Suppressor macrophage treated with lipopolysaccharide for 4 hours (primary cell): ENCODE results near the gene RARA.

Source experiments
- DNase-seq: peaks from one replicate; pipeline ENCODE4 v3.0.0-alpha.2; 2020

The RARA gene

GRCh38 chr17:40309031-40309948, at the start of gene RARA:
Gene RARA (plus strand): TSS chr17:40309180. CDS start chr17:40331219, 22,039 bp downstream.
- DNase-seq, result no peak

- DNase-seq, result no peak
Measured at GRCh38 chr17:40259505-40259904, 49.5 kb upstream of the RARA start.

DNA sequence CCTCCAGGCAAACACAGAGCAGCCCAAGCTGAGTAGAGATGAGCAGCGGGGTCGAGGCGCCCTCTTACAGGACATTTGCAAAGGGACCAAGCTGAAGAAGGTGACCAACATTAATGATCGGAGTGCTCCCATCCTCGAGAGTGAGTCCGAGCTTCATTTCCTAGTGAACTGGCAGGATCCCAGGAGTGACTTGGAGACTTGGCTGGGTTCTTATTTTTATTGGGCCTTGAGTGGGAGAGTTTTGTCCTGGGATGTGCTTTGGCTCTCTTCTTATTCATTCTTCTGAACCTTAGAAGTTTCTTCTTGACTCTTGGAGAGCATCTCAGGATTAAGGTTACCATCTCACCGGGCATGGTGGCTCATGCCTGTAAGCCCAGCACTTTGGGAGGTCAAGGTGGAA, 48.5 kb upstream of the RARA start:
- no peak for DNase-seq

GRCh38 chr17:40264458-40265185, 44.4 kb upstream of the RARA start:
- no peak for DNase-seq

GRCh38 chr17:40265337-40265736, 43.6 kb upstream of the RARA start:
- DNase-seq, result no peak

DNA sequence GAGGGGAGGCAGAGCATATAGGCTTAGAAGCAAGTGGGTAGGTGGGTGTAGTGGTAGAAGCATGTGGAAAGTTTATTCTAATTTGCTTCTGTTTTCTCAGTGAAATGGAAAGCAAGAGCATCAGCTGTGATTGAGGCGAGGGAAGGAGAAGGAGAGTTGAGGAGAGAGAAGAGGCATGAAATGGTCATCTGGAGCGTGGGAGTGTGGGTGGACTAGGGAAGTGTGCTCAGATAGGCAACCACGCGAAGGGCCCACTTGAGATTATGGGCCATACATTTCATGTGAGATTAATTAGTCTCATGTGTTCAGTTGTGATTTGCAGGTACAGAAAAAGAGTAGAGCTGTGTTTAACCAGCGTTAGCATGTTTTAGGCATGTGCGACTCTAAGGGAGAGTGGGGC, 42.1 kb upstream of the RARA start:
- DNase-seq, result no peak

DNA sequence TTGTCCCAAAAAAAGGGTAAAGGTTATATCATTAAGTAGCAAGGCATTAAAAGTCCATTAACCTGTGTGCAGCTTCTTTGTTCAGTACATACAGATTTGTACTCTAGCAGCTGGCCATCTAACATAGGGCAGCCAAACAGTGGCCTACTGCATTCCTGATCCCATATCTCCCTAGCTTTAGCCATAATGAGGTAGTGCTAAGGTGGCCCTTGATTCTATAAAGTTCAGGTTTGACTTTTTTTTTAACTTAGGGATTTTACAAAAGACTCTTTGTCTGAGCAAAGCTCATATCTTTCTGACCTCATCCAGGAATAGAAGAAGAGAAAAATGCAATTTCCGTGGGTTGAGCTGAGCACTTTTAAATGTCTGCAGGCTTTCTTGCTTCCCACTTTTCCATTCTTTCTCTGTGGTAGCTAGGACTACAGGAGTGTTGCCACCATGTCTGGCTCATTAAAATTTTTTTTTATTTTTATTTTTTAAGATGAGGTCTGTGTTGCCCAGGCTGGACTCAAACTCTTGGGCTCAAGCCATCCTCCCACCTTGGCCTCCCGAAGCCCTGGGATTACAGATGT, 40.8 kb upstream of the RARA start:
- no peak for DNase-seq

DNA sequence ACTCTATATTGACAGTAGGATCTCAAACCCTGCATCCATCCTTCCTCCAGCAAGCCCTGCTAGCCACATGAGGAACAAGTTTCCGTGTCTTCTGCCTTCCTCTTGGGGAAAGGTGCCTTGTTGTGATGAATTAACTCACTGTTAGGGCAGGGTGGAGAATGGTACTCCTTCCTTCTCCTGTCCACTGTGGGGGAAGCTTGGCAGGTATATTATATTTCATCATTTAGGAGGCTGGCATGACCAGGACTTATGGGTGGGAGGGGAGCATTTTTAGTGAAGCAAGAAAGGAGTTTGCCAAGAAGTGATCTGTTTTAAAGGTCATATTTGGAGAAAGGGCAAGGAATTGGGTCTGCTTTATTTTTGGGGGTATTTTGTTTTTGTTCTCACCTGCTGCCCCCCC, 30.6 kb upstream of the RARA start:
- no peak for DNase-seq

GRCh38 chr17:40279402-40279801, 29.6 kb upstream of the RARA start:
- no peak for DNase-seq

- no peak for DNase-seq
Measured at GRCh38 chr17:40281663-40282062, 27.3 kb upstream of the RARA start.

- peak; percentile 69 for DNase-seq
Measured at GRCh38 chr17:40283662-40284061, 25.3 kb upstream of the RARA start.

DNA sequence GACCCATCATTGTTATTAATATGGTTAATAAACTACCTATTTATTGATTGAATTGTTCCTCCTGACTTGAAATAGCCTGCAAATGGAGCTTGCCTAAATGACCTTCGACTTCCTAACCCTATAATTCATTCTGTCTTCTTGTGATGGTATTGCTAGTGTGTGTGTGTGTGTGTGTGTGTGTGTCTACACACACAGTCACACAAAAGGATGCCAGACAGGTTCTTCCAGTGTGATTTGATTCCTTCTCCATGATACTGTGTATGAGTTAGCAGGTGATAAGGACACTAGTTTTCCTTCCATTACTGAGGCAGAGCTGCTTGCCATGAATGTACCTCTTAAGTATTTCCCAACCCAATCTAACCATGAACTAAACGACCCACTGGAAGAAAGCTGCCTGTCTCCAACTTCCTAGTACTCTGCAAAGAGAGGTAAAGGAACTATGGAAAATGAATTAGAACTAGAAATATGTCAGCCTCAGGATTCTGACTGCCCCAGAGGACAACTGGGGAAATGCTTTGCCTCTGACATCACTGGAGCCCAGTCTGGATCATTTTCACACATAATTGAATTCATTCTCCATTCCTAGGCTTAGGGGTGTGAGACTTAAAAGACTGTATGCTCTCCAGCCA, 24.8 kb upstream of the RARA start:
- no peak for DNase-seq

- no peak for DNase-seq
Measured at GRCh38 chr17:40286473-40286872, 22.5 kb upstream of the RARA start.

- DNase-seq, result no peak
Measured at GRCh38 chr17:40287159-40287493, 21.9 kb upstream of the RARA start.

GRCh38 chr17:40287494-40288369, 21.2 kb upstream of the RARA start, which contains the start of gene CDC6:
Gene CDC6 (plus strand): TSS chr17:40287879. CDS start chr17:40289421, 1,542 bp downstream.
- peak; percentile 99 for DNase-seq

GRCh38 chr17:40290629-40291280, 18.2 kb upstream of the RARA start:
- DNase-seq, result peak; percentile 76

DNA sequence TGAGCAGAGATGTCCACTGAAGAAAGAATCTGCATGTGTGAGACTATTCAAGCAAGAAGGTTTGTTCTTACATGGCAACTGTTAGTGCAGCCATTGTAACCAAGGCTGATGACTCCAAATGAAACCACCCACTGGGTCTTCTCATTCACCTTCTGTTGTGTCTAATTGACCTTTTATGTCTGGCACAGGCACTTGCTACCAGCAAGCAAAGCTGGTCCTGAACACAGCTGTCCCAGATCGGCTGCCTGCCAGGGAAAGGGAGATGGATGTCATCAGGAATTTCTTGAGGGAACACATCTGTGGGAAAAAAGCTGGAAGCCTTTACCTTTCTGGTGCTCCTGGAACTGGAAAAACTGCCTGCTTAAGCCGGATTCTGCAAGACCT, 17.7 kb upstream of the RARA start:
- DNase-seq, result no peak

GRCh38 chr17:40293363-40293762, 15.6 kb upstream of the RARA start:
- no peak for DNase-seq

- peak; percentile 71 for DNase-seq
Measured at GRCh38 chr17:40295488-40296436, 13.2 kb upstream of the RARA start.

- DNase-seq, result no peak
Measured at GRCh38 chr17:40297511-40297910, 11.5 kb upstream of the RARA start.

- no peak for DNase-seq
Measured at GRCh38 chr17:40298726-40299125, 10.3 kb upstream of the RARA start.
